SH-SY5Y (cell line): ENCODE results near the gene CYP27B1.

Experiments used
- GATA2 ChIP-seq: IDR thresholded peaks from 2 replicates; pipeline ENCODE4 v1.6.1; 2011; ENCODE audit warnings: mild to moderate bottlenecking, low read depth, low read length
- GATA3 ChIP-seq: IDR thresholded peaks from 2 replicates; pipeline ENCODE4 v1.6.1; 2011; ENCODE audit warnings: low read depth, mild to moderate bottlenecking, low read length, moderate library complexity

Gene CYP27B1, protein sequence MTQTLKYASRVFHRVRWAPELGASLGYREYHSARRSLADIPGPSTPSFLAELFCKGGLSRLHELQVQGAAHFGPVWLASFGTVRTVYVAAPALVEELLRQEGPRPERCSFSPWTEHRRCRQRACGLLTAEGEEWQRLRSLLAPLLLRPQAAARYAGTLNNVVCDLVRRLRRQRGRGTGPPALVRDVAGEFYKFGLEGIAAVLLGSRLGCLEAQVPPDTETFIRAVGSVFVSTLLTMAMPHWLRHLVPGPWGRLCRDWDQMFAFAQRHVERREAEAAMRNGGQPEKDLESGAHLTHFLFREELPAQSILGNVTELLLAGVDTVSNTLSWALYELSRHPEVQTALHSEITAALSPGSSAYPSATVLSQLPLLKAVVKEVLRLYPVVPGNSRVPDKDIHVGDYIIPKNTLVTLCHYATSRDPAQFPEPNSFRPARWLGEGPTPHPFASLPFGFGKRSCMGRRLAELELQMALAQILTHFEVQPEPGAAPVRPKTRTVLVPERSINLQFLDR

DNA sequence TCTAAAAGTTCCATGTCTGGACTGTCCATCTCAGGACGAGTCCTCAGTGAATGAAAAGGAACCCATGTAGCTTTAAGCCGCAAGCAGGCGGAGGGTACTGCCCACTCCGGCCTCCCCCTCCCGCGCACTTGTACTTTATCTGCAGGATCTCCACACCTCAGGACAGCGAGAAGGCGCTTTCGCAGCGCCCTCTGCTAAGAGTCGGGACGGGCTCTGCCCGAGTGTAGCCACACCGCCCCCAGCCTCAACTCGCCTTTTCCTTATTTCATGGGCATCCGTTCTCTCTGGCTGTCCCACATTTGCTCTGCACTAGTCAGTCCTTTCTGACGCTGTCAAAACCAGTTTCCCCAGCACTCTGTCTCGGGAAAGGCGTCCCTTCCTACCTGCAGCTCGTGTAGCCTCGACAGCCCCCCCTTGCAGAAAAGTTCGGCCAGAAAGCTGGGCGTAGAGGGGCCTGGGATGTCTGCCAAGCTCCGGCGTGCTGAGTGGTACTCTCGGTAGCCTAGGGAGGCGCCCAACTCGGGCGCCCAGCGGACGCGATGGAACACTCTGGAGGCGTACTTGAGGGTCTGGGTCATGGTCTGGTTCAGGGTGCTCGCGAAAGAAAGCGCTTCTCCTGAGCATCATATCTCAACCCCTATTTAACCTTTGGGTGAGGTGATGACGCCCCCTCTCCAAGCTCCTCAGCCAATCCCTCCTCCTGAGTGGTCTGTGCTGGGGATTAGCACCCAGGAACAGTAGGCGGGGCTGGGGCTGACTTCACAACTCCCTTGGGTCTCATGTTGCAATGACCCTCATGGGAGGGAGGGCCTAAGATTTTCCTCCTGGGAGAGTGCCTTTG is at the start of gene CYP27B1:
Gene CYP27B1 (minus strand): TSS at position 615 of the 841 bp plus-strand sequence. CDS start 37 bp downstream, at position 578.
- no peak for TF ChIP-seq GATA3
- TF ChIP-seq GATA2 = peak; percentile 85

GRCh38 chr12:57816001-57816854 is 49.4 kb upstream of the CYP27B1 start:
- TF ChIP-seq GATA2 = peak; percentile 97
- TF ChIP-seq GATA3 = peak; percentile 85; the same call in 1 of the 2 replicates

DNA sequence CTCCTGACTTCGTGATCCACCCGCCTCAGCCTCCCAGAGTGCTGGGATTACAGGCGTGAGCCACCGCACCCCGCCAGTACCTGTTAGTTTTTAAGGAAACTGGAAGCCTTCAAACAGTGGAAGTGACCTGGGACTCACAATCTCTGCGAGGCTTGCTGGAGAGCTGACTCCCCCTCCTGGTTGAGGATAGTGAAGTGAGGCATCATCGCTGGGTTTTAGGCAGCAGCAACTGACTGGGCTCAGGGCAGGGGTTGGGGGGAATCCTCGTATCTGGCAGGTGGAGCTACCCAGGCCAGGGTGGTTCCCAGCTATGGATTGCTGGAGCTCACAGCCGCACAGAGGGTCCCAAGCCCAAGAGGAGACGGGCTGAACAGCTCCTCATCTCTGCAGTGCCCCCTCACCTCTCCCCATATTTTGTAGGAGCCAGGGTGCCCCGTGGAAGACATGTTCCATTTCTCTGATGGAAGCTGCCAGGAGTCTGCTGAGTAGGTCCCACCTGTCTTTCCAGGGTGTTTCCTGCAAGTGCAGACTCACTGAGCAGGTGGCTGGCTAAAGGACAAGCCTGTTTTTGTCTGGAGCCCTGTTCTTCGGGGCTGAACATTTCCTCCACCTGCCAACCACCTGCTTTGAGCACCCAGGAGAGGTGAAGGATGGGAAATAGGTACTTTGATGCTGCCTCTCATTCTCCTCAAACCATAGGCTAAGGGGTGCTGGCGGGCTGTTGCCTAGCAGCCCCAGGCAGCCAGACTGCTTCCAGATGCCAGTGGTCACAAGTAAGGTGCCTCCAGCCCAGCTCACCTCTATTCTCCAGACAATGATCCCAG is 48.5 kb upstream of the CYP27B1 start:
- no peak for TF ChIP-seq GATA2

GRCh38 chr12:57813971-57814772 is 47.3 kb upstream of the CYP27B1 start:
- TF ChIP-seq GATA3 (no peak), GATA2 (no peak)

- TF ChIP-seq GATA3 (no peak), GATA2 (no peak)
Observed at GRCh38 chr12:57813111-57813970, 46.5 kb upstream of the CYP27B1 start.

GRCh38 chr12:57811028-57811755 is 44.3 kb upstream of the CYP27B1 start:
- no peak for TF ChIP-seq GATA2
- TF ChIP-seq GATA3 = no peak

GRCh38 chr12:57810450-57810849 is 43.6 kb upstream of the CYP27B1 start:
- TF ChIP-seq GATA3 (no peak), GATA2 (no peak)

DNA sequence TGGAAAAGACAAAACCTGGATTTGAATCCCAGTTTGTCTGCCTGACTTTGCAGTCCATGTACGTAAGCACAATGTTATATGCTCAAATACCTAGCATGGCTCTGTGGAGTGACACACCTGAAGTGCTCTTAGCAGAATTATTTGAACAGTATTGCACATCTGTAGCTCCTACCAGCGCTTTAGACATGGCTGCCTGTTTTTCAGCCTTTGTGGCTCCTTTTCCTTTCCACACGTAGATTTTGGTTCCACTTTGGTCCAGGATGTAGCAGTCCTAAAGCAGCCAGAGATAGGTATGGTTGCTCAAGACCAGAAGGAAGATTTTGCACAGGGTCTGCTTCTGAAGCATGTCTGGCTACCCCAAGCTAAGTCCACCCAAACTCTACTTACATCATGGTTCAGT is 42.5 kb upstream of the CYP27B1 start:
- TF ChIP-seq GATA3 (no peak), GATA2 (no peak)

DNA sequence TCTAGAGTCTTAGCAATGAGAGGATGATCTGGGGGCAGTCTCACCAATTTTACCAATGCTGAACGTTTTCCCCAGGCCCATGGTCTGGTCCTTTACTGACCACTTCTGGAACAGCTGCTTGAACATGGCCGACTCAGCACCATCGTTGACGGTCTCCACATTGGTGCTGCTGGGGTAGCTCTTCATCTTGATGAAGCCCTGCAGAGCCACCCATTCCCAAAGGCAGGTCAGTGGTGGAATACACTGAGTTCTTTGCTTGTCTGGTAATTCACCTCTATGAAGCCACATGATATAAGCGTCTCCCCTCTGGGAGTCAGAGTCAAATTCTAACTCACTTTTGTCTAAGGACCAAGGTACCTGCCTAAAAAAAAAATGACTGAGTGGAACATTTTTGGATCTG is 41.5 kb upstream of the CYP27B1 start:
- no peak for TF ChIP-seq GATA3
- no peak for TF ChIP-seq GATA2

GRCh38 chr12:57807285-57807684 is 40.4 kb upstream of the CYP27B1 start:
- TF ChIP-seq GATA2 (no peak), GATA3 (no peak)

GRCh38 chr12:57806677-57807076 is 39.8 kb upstream of the CYP27B1 start:
- TF ChIP-seq GATA3 (no peak), GATA2 (no peak)
